Activated CD8-positive, alpha-beta T cell treated with anti-CD3 and anti-CD28 coated beads for 36 hours (primary cell): ENCODE data around the gene TMPRSS4. TPM values are rescaled to one million over a fixed set of nuclear protein-coding genes. Genes with fewer than 3 reads are reported as not detected.

Experiments
- ATAC-seq: fragments of 200-7000 bp; cut with Tn5 transposase; one replicate; pipeline ENCODE4 v1.10.0; 2021; ENCODE audit warnings: mild to moderate bottlenecking, moderate library complexity
- CTCF ChIA-PET: fragments of 350-600 bp; sonication (Branson Sonifier 250); formaldehyde crosslinking; loops from one replicate; lab custom pipeline; 2021; ENCODE audit warnings: antibody characterized with exemption; lab: Charles Lee
- POLR2A ChIA-PET: fragments of 350-600 bp; sonication (Branson Sonifier 250); formaldehyde crosslinking; loops from one replicate; lab custom pipeline; 2021; ENCODE audit warnings: antibody characterized with exemption; lab: Charles Lee
- DNase-seq: peaks from one replicate; pipeline ENCODE4 v3.0.0-alpha.2; 2020
- H3K27ac Mint-ChIP-seq: one replicate; pipeline ENCODE4 v1.8.0; 2021; ENCODE audit warnings: mild to moderate bottlenecking, mixed read lengths
- H3K27me3 Mint-ChIP-seq: one replicate; pipeline ENCODE4 v1.8.0; 2021; ENCODE audit warnings: mixed read lengths
- H3K36me3 Mint-ChIP-seq: one replicate; pipeline ENCODE4 v1.8.0; 2021; ENCODE audit warnings: low read depth, mixed read lengths
- H3K4me1 Mint-ChIP-seq: one replicate; pipeline ENCODE4 v1.8.0; 2021; ENCODE audit warnings: low read depth, mixed read lengths
- H3K4me3 Mint-ChIP-seq: one replicate; pipeline ENCODE4 v1.8.0; 2021; ENCODE audit warnings: mild to moderate bottlenecking, moderate library complexity, mixed read lengths
- H3K9me3 Mint-ChIP-seq: one replicate; pipeline ENCODE4 v1.8.0; 2021; ENCODE audit warnings: mixed read lengths
- CTCF ChIP-seq: fragments of 200-600 bp; IDR thresholded peaks from one replicate; pipeline ENCODE4 v1.8.0; 2022; ENCODE audit warnings: antibody characterized with exemption, mild to moderate bottlenecking
- intact Hi-C: fragments of 100-400 bp; cut with micrococcal nuclease; formaldehyde crosslinking; loops from one replicate; pipeline ENCODE4 v1.10.0; 2022
- total RNA-seq, 2 experiments: library from RNA; stranded (reverse); gene quantifications; one replicate each; pipeline ENCODE4 v1.2.3, GENCODE V29; 2021

The TMPRSS4 gene
- total RNA-seq, 2 experiments from 2014 or later = not detected

GRCh38 chr11:118055966-118056365 is 20.9 kb upstream of the TMPRSS4 start:
- no peak overlapping the region for H3K4me3 Mint-ChIP-seq
- no peaks in the 10 kb centered on the region for H3K36me3 Mint-ChIP-seq
- POLR2A ChIA-PET = no interaction called here
- ATAC-seq (no peak), DNase-seq (no peak)
- H3K27me3 Mint-ChIP-seq = no peaks in the 10 kb centered on the region
- no peaks in the 10 kb centered on the region for H3K9me3 Mint-ChIP-seq
- CTCF ChIA-PET = interaction anchor here (1.0 to 9.8 kb wide), 7 partner anchors 101 to 248 kb away, joined by 3 to 287 read pairs (median 118); partner anchors contain the start of gene FXYD2
- intact Hi-C loops = no loop called here
- no peak for TF ChIP-seq CTCF
- H3K4me1 Mint-ChIP-seq = peaks cover 23% of the 10 kb centered on the region
- no peak overlapping the region for H3K27ac Mint-ChIP-seq

- H3K9me3 Mint-ChIP-seq = no peaks in the 10 kb centered on the region
- H3K27ac Mint-ChIP-seq = no peak overlapping the region
- DNase-seq (no peak), ATAC-seq (no peak)
- intact Hi-C loops = no loop called here
- no peaks in the 10 kb centered on the region for H3K36me3 Mint-ChIP-seq
- ChIA-PET CTCF (interaction anchor here (1.5 to 9.8 kb wide), 4 partner anchors 107 to 249 kb away, joined by 4 to 287 read pairs (median 144); partner anchors contain the start of gene FXYD2), POLR2A (interaction anchor here (1.0 kb wide), 1 partner anchor 241 kb away, joined by 3 read pairs; no protein-coding TSS in a partner anchor)
- no peak for TF ChIP-seq CTCF
- no peak overlapping the region for H3K4me3 Mint-ChIP-seq
- peaks cover 15% of the 10 kb centered on the region for H3K4me1 Mint-ChIP-seq
- no peaks in the 10 kb centered on the region for H3K27me3 Mint-ChIP-seq
Measured at GRCh38 chr11:118056806-118057205, 20.1 kb upstream of the TMPRSS4 start.

- ATAC-seq = no peak
- H3K4me1 Mint-ChIP-seq = peaks cover 8% of the 10 kb centered on the region
- no peak overlapping the region for H3K4me3 Mint-ChIP-seq
- CTCF ChIA-PET = interaction anchor here (1.0 to 9.8 kb wide), 5 partner anchors 71 to 250 kb away, joined by 3 to 287 read pairs (median 4); no protein-coding TSS in a partner anchor
- intact Hi-C loops = no loop called here
- no peak for TF ChIP-seq CTCF
- H3K36me3 Mint-ChIP-seq = no peaks in the 10 kb centered on the region
- DNase-seq = no peak
- POLR2A ChIA-PET = interaction anchor here (1.0 kb wide), 1 partner anchor 242 kb away, joined by 3 read pairs; no protein-coding TSS in a partner anchor
- no peak overlapping the region for H3K27ac Mint-ChIP-seq
- H3K27me3 Mint-ChIP-seq = no peaks in the 10 kb centered on the region
- no peaks in the 10 kb centered on the region for H3K9me3 Mint-ChIP-seq
Measured at GRCh38 chr11:118057251-118058145, 19.4 kb upstream of the TMPRSS4 start.

GRCh38 chr11:118058311-118059245 is 18.3 kb upstream of the TMPRSS4 start:
- H3K9me3 Mint-ChIP-seq = no peaks in the 10 kb centered on the region
- H3K4me1 Mint-ChIP-seq = no peaks in the 10 kb centered on the region
- H3K4me3 Mint-ChIP-seq = no peak overlapping the region
- ChIA-PET CTCF (interaction anchor here (1.0 to 9.8 kb wide), 5 partner anchors 72 to 251 kb away, joined by 3 to 287 read pairs (median 4); no protein-coding TSS in a partner anchor), POLR2A (interaction anchor here (1.4 kb wide), 1 partner anchor 17 kb away, joined by 3 read pairs; no protein-coding TSS in a partner anchor)
- H3K36me3 Mint-ChIP-seq = no peaks in the 10 kb centered on the region
- no peak for TF ChIP-seq CTCF
- intact Hi-C loops = no loop called here
- no peaks in the 10 kb centered on the region for H3K27me3 Mint-ChIP-seq
- no peak for ATAC-seq
- H3K27ac Mint-ChIP-seq = no peak overlapping the region
- no peak for DNase-seq
